PFSK-1 (cell line): Measurements from ENCODE around the gene PPP2R5C.

Experiments
- FOXP2 ChIP-seq: optimal IDR thresholded peaks from 2 replicates; pipeline ENCODE3; 2011; ENCODE audit warnings: borderline replicate concordance, control low read depth, inconsistent platforms; ENCODE audit not compliant: insufficient read depth; ENCODE audit errors: extremely low read length, extremely low read depth
- POLR2AphosphoS5 ChIP-seq: IDR thresholded peaks from 2 replicates; pipeline ENCODE4 v1.6.1; 2012; ENCODE audit warnings: low read depth, mild to moderate bottlenecking, control low read depth, low read length, moderate library complexity
- SIN3A ChIP-seq: IDR thresholded peaks from 2 replicates; pipeline ENCODE4 v1.6.1; 2012; ENCODE audit warnings: mild to moderate bottlenecking, low read length, moderate library complexity, borderline replicate concordance; ENCODE audit not compliant: insufficient read depth
- TAF1 ChIP-seq: IDR thresholded peaks from 2 replicates; pipeline ENCODE4 v1.6.1; 2012; ENCODE audit warnings: low read length, control low read depth, borderline replicate concordance; ENCODE audit not compliant: insufficient read depth
- TF ChIP-seq, protein P1 (sequence below), 2 experiments: IDR thresholded peaks; 2 replicates each; pipeline versions ENCODE4 v1.6.1 to v1.8.0; 2011 to 2012; ENCODE audit warnings: low read depth in 2 of 2, low read length in 2 of 2, control low read depth in 1 of 2, inconsistent platforms in 1 of 2, mild to moderate bottlenecking in 1 of 2, moderate library complexity in 1 of 2; ENCODE audit not compliant: insufficient read depth in 1 of 2

Gene PPP2R5C

DNA sequence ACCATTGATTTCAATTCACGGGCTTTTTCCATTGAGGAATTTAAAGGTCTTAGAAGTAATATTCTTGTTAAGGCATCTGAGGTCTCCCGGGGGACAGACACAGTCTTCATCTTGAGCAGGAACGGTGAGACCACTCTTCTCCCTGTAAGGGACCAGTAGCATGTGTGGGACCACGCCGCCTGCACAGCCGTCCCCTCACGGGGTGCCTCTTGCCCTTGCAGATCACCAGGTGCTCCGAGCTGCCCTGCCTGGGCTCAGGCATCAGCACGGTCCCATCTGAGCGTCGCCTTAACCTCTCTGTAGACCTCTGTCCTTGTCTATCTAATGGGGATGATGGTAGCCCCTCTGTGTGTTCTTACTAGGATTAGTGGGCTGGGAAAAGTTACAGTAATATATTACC lies 74.1 kb downstream of the PPP2R5C start:
- TF ChIP-seq FOXP2 (no peak), SIN3A (no peak), TAF1 (no peak), POLR2AphosphoS5 (no peak)
- TF ChIP-seq, protein P1, sequence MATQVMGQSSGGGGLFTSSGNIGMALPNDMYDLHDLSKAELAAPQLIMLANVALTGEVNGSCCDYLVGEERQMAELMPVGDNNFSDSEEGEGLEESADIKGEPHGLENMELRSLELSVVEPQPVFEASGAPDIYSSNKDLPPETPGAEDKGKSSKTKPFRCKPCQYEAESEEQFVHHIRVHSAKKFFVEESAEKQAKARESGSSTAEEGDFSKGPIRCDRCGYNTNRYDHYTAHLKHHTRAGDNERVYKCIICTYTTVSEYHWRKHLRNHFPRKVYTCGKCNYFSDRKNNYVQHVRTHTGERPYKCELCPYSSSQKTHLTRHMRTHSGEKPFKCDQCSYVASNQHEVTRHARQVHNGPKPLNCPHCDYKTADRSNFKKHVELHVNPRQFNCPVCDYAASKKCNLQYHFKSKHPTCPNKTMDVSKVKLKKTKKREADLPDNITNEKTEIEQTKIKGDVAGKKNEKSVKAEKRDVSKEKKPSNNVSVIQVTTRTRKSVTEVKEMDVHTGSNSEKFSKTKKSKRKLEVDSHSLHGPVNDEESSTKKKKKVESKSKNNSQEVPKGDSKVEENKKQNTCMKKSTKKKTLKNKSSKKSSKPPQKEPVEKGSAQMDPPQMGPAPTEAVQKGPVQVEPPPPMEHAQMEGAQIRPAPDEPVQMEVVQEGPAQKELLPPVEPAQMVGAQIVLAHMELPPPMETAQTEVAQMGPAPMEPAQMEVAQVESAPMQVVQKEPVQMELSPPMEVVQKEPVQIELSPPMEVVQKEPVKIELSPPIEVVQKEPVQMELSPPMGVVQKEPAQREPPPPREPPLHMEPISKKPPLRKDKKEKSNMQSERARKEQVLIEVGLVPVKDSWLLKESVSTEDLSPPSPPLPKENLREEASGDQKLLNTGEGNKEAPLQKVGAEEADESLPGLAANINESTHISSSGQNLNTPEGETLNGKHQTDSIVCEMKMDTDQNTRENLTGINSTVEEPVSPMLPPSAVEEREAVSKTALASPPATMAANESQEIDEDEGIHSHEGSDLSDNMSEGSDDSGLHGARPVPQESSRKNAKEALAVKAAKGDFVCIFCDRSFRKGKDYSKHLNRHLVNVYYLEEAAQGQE (IDR thresholded peaks at IDR 0.05; ENCODE audit: insufficient read depth in 1 of 2, low read depth in 2 of 2, low read length in 2 of 2): no peak

DNA sequence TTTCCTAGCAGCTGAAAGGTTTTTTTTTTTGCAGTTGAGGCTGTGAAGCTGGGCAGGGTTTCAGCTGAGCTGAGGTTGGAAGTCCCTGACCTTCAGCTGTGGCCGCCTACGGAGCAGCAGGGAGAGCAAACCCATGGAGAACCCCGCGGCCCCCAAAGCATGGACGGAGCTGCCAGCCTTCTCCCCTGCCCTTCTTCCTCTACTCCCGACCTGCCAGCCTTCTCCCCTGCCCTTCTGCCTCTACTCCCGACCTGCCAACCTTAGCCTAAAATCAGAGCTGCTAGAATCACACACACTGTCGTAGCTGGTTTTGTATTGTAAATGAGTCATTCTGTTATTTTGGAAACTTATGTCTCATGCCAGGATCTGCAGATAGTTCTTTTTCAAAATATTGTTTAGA lies 74.6 kb downstream of the PPP2R5C start:
- no peak for TF ChIP-seq POLR2AphosphoS5
- TF ChIP-seq TAF1: no peak
- no peak for TF ChIP-seq FOXP2
- no peak for TF ChIP-seq SIN3A
- TF ChIP-seq, protein P1 (IDR thresholded peaks at IDR 0.05; ENCODE audit: insufficient read depth in 1 of 2, low read depth in 2 of 2, low read length in 2 of 2): no peak

DNA sequence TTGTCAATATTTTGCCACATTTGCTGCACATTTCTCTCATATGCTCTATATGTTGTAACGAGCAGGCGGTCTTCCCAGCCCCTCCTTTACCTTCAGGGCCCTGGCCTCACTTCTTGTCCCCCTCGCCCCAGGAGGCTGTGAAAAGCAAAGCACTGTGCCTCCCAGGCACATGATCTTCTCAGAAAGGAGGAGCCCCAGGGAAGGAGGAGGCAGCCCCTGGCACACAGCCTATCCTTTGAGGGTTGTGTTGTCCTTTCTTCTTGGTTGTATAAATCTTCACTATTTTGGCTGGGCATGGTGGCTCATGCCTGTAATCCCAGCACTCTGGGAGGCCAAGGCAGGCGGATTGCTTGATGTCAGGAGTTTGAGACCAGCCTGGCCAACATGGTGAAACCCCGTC lies 77.0 kb downstream of the PPP2R5C start:
- TF ChIP-seq FOXP2: no peak
- TF ChIP-seq, protein P1 (IDR thresholded peaks at IDR 0.05; ENCODE audit: insufficient read depth in 1 of 2, low read depth in 2 of 2, low read length in 2 of 2): no peak

DNA sequence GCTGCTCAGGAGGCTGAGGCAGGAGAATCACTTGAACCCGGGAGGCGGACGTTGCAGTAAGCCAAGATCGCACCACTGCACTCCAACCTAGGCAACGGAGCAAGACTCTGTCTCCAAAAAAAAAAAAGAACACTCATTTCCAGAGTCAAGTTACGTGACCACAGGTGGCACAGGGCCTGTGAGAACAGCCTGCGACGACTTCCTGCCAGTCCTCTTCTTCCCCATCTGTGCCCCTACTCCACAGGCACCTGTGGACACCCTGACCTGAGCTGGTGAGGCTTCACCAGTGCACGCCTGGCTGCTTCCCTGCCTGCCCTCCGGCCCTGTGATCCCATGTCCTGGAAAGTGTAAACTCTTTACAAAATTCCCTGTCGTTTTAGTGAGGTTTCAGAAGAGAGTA lies 77.7 kb downstream of the PPP2R5C start:
- no peak for TF ChIP-seq SIN3A
- TF ChIP-seq TAF1: no peak

DNA sequence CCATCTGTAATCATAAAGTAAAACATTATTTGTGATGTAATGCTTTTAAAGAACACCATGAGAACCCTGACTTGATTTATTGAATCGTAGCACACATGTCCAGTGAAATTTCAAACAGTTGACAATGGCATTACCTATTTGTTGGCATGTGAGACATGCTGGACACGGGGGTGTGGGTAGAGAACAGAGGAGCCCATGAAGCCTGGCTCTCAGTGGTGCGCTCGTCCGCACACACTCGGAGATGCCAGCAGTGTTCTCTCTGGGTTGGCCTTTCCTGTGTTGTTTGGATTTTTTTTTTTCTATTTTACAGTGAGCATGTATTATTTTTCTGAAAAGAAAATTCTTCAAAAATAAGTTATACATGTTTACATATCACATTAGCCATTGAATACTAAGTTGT lies 78.2 kb downstream of the PPP2R5C start:
- TF ChIP-seq POLR2AphosphoS5: no peak
- TF ChIP-seq TAF1: no peak
- TF ChIP-seq SIN3A: no peak
- no peak for TF ChIP-seq FOXP2
- TF ChIP-seq, protein P1 (IDR thresholded peaks at IDR 0.05; ENCODE audit: insufficient read depth in 1 of 2, low read depth in 2 of 2, low read length in 2 of 2): no peak
